Stimulated activated memory B cell treated with anti-CD40 and anti-IgM and Interleukin-4, amounts not matched to agents 10 μg/mL and 1 μg/mL and 100 μg/mL, for 72 hours (primary cell): ENCODE measurements around the gene SZT2.

Source experiments
- ATAC-seq: fragments of 150-1000 bp; cut with Tn5 transposase; 2 replicates; pipeline ENCODE4 v1.10.0; 2021
- H3K27ac Mint-ChIP-seq: one replicate; pipeline ENCODE4 v1.8.0; 2022; ENCODE audit warnings: mild to moderate bottlenecking, mixed read lengths
- H3K27me3 Mint-ChIP-seq: one replicate; pipeline ENCODE4 v1.8.0; 2022; ENCODE audit warnings: mixed read lengths
- H3K36me3 Mint-ChIP-seq: one replicate; pipeline ENCODE4 v1.8.0; 2022; ENCODE audit warnings: mixed read lengths
- H3K4me1 Mint-ChIP-seq: one replicate; pipeline ENCODE4 v1.8.0; 2022; ENCODE audit warnings: mixed read lengths
- H3K4me3 Mint-ChIP-seq: one replicate; pipeline ENCODE4 v1.8.0; 2022; ENCODE audit warnings: mild to moderate bottlenecking, moderate library complexity, mixed read lengths
- H3K9me3 Mint-ChIP-seq: one replicate; pipeline ENCODE4 v1.8.0; 2022; ENCODE audit warnings: mixed read lengths

Gene SZT2

GRCh38 chr1:43446388-43446740 is 56.7 kb downstream of the SZT2 start:
- no peaks in the 10 kb centered on the region for H3K9me3 Mint-ChIP-seq
- peaks cover 75% of the 10 kb centered on the region for H3K36me3 Mint-ChIP-seq
- no peak overlapping the region for H3K27ac Mint-ChIP-seq
- no peaks in the 10 kb centered on the region for H3K27me3 Mint-ChIP-seq
- no peaks in the 10 kb centered on the region for H3K4me1 Mint-ChIP-seq
- no peak for ATAC-seq
- H3K4me3 Mint-ChIP-seq, result no peak overlapping the region

- Mint-ChIP-seq H3K27ac (no peak overlapping the region), H3K27me3 (no peaks in the 10 kb centered on the region), H3K36me3 (peaks cover 75% of the 10 kb centered on the region), H3K9me3 (no peaks in the 10 kb centered on the region), H3K4me3 (no peak overlapping the region), H3K4me1 (no peaks in the 10 kb centered on the region)
- ATAC-seq, result no peak
These were observed 57.5 kb downstream of the SZT2 start for GRCh38 chr1:43446881-43447835.

- no peak overlapping the region for H3K27ac Mint-ChIP-seq
- no peak for ATAC-seq
- H3K36me3 Mint-ChIP-seq, result peaks cover 78% of the 10 kb centered on the region
- no peaks in the 10 kb centered on the region for H3K9me3 Mint-ChIP-seq
- H3K27me3 Mint-ChIP-seq, result no peaks in the 10 kb centered on the region
- no peak overlapping the region for H3K4me3 Mint-ChIP-seq
- peaks cover 9% of the 10 kb centered on the region for H3K4me1 Mint-ChIP-seq
These were observed 58.4 kb downstream of the SZT2 start for GRCh38 chr1:43447891-43448708.

GRCh38 chr1:43448955-43449707 is 59.4 kb downstream of the SZT2 start:
- ATAC-seq, result no peak
- Mint-ChIP-seq H3K27ac (no peak overlapping the region), H3K9me3 (no peaks in the 10 kb centered on the region), H3K27me3 (no peaks in the 10 kb centered on the region), H3K4me1 (peaks cover 11% of the 10 kb centered on the region), H3K36me3 (peaks cover 69% of the 10 kb centered on the region), H3K4me3 (no peak overlapping the region)

- Mint-ChIP-seq H3K4me1 (peaks cover 17% of the 10 kb centered on the region), H3K27me3 (no peaks in the 10 kb centered on the region), H3K4me3 (no peak overlapping the region), H3K9me3 (no peaks in the 10 kb centered on the region), H3K36me3 (peaks cover 65% of the 10 kb centered on the region), H3K27ac (no peak overlapping the region)
- no peak for ATAC-seq
These were observed 60.0 kb downstream of the SZT2 start for GRCh38 chr1:43449708-43450069.

- no peaks in the 10 kb centered on the region for H3K9me3 Mint-ChIP-seq
- peaks cover 18% of the 10 kb centered on the region for H3K4me1 Mint-ChIP-seq
- no peaks in the 10 kb centered on the region for H3K27me3 Mint-ChIP-seq
- H3K36me3 Mint-ChIP-seq, result peaks cover 58% of the 10 kb centered on the region
- no peak overlapping the region for H3K4me3 Mint-ChIP-seq
- H3K27ac Mint-ChIP-seq, result no peak overlapping the region
- no peak for ATAC-seq
These were observed 60.7 kb downstream of the SZT2 start for GRCh38 chr1:43450251-43450941.

- H3K4me1 Mint-ChIP-seq, result peaks cover 18% of the 10 kb centered on the region
- no peaks in the 10 kb centered on the region for H3K27me3 Mint-ChIP-seq
- no peak overlapping the region for H3K27ac Mint-ChIP-seq
- no peak for ATAC-seq
- H3K9me3 Mint-ChIP-seq, result no peaks in the 10 kb centered on the region
- H3K36me3 Mint-ChIP-seq, result peaks cover 51% of the 10 kb centered on the region
- H3K4me3 Mint-ChIP-seq, result no peak overlapping the region
These were observed 61.5 kb downstream of the SZT2 start for GRCh38 chr1:43451157-43451591.

- H3K36me3 Mint-ChIP-seq, result peaks cover 46% of the 10 kb centered on the region
- ATAC-seq, result no peak
- H3K4me3 Mint-ChIP-seq, result no peak overlapping the region
- H3K27ac Mint-ChIP-seq, result no peak overlapping the region
- no peaks in the 10 kb centered on the region for H3K9me3 Mint-ChIP-seq
- H3K27me3 Mint-ChIP-seq, result no peaks in the 10 kb centered on the region
- H3K4me1 Mint-ChIP-seq, result peaks cover 18% of the 10 kb centered on the region
These were observed 62.2 kb downstream of the SZT2 start for GRCh38 chr1:43451701-43452532.

GRCh38 chr1:43452789-43453441 is 63.2 kb downstream of the SZT2 start:
- Mint-ChIP-seq H3K9me3 (no peaks in the 10 kb centered on the region), H3K4me1 (peaks cover 18% of the 10 kb centered on the region), H3K27ac (peak overlapping the region; percentile 3), H3K4me3 (peak overlapping the region; percentile 61), H3K27me3 (peaks cover 2% of the 10 kb centered on the region), H3K36me3 (peaks cover 38% of the 10 kb centered on the region)
- ATAC-seq, result no peak

GRCh38 chr1:43453442-43454269 is 64.0 kb downstream of the SZT2 start, which contains the start of gene HYI:
HYI (minus strand) TSS chr1:43453931; CDS start chr1:43453793, 138 bp downstream.
- Mint-ChIP-seq H3K27me3 (peaks cover 10% of the 10 kb centered on the region), H3K27ac (peak within 1 kb of the TSS; percentile 80), H3K9me3 (no peaks in the 10 kb centered on the region), H3K4me3 (peak within 1 kb of the TSS; percentile 84), H3K4me1 (peaks cover 18% of the 10 kb centered on the region), H3K36me3 (peaks cover 38% of the 10 kb centered on the region)
- peak; percentile 76 for ATAC-seq

GRCh38 chr1:43454270-43455011 is 64.7 kb downstream of the SZT2 start:
- peaks cover 30% of the 10 kb centered on the region for H3K36me3 Mint-ChIP-seq
- peak overlapping the region; percentile 84 for H3K4me3 Mint-ChIP-seq
- H3K4me1 Mint-ChIP-seq, result peaks cover 18% of the 10 kb centered on the region
- peaks cover 10% of the 10 kb centered on the region for H3K27me3 Mint-ChIP-seq
- H3K9me3 Mint-ChIP-seq, result no peaks in the 10 kb centered on the region
- peak; percentile 88 for ATAC-seq
- peak overlapping the region; percentile 80 for H3K27ac Mint-ChIP-seq

- H3K36me3 Mint-ChIP-seq, result peaks cover 24% of the 10 kb centered on the region
- H3K27ac Mint-ChIP-seq, result no peak overlapping the region
- H3K4me3 Mint-ChIP-seq, result no peak overlapping the region
- H3K9me3 Mint-ChIP-seq, result no peaks in the 10 kb centered on the region
- H3K27me3 Mint-ChIP-seq, result peaks cover 10% of the 10 kb centered on the region
- peaks cover 18% of the 10 kb centered on the region for H3K4me1 Mint-ChIP-seq
- ATAC-seq, result no peak
These were observed 65.7 kb downstream of the SZT2 start for GRCh38 chr1:43455213-43455889.
